Mesenchymal stem cell (in vitro differentiated cells and primary cell): ENCODE data around the gene OSBPL3.

Source experiments
- DNase-seq: peaks from one replicate; pipeline ENCODE4 v3.0.0-alpha.2; 2013
- H2AFZ ChIP-seq: one replicate; pipeline ENCODE4 v1.6.1; 2013; ENCODE audit warnings: low read depth, mild to moderate bottlenecking, control low read depth, inconsistent platforms, low read length, moderate library complexity
- H2AK5ac ChIP-seq: 2 replicates; pipeline ENCODE4 v1.6.1; 2013; ENCODE audit warnings: low read length, moderate library complexity, mild to moderate bottlenecking, inconsistent platforms; ENCODE audit not compliant: severe bottlenecking
- H2BK120ac ChIP-seq: one replicate; pipeline ENCODE4 v1.6.1; 2013; ENCODE audit warnings: low read depth, mild to moderate bottlenecking, inconsistent platforms, low read length, moderate library complexity
- H2BK12ac ChIP-seq, 2 experiments: one replicate each; pipeline ENCODE4 v1.6.1; 2013; ENCODE audit warnings: inconsistent platforms in 2 of 2, low read length in 2 of 2, mild to moderate bottlenecking in 2 of 2, moderate library complexity in 2 of 2, control low read depth in 1 of 2
- H2BK15ac ChIP-seq: one replicate; pipeline ENCODE4 v1.6.1; 2013; ENCODE audit warnings: mild to moderate bottlenecking, low read depth, inconsistent platforms; ENCODE audit not compliant: poor library complexity, severe bottlenecking
- H2BK5ac ChIP-seq: 2 replicates; pipeline ENCODE4 v1.6.1; 2013; ENCODE audit warnings: low read depth, mild to moderate bottlenecking, low read length, control low read depth, inconsistent platforms; ENCODE audit not compliant: poor library complexity, severe bottlenecking
- H3K14ac ChIP-seq, 2 experiments: one replicate each; pipeline ENCODE4 v1.6.1; 2013; ENCODE audit warnings: inconsistent platforms in 2 of 2, low read length in 2 of 2, control low read depth in 1 of 2, mild to moderate bottlenecking in 1 of 2, moderate library complexity in 1 of 2
- H3K18ac ChIP-seq, 2 experiments: one replicate each; pipeline ENCODE4 v1.6.1; 2013; ENCODE audit warnings: inconsistent platforms in 2 of 2, low read length in 2 of 2, control low read depth in 1 of 2, low read depth in 1 of 2, mild to moderate bottlenecking in 1 of 2
- H3K23ac ChIP-seq, 2 experiments: one replicate each; pipeline ENCODE4 v1.6.1; 2013; ENCODE audit warnings: inconsistent platforms in 2 of 2, low read length in 2 of 2, mild to moderate bottlenecking in 2 of 2, moderate library complexity in 2 of 2, control low read depth in 1 of 2
- H3K27ac ChIP-seq: 2 replicates; pipeline ENCODE4 v1.5.1; 2013; ENCODE audit warnings: mild to moderate bottlenecking, moderate library complexity, low read length, control low read depth, inconsistent platforms; ENCODE audit not compliant: poor library complexity, severe bottlenecking
- H3K27me3 ChIP-seq, 2 experiments: 2 replicates each; pipeline versions ENCODE4 v1.6.1 to v1.7.0; 2013; ENCODE audit warnings: low read length in 2 of 2, mild to moderate bottlenecking in 2 of 2, moderate library complexity in 2 of 2, control low read depth in 1 of 2, inconsistent platforms in 1 of 2; ENCODE audit not compliant: control insufficient read depth in 1 of 2, insufficient read depth in 1 of 2
- H3K36me3 ChIP-seq, 2 experiments: 2 replicates each; pipeline versions ENCODE4 v1.6.1 to v1.7.0; 2013; ENCODE audit warnings: low read length in 2 of 2, control low read depth in 1 of 2, inconsistent platforms in 1 of 2, low read depth in 1 of 2, mild to moderate bottlenecking in 1 of 2; ENCODE audit not compliant: insufficient read depth in 2 of 2, control insufficient read depth in 1 of 2
- H3K4ac ChIP-seq, 2 experiments: one replicate each; pipeline ENCODE4 v1.6.1; 2013; ENCODE audit warnings: inconsistent platforms in 2 of 2, low read length in 2 of 2, mild to moderate bottlenecking in 2 of 2, moderate library complexity in 2 of 2, control low read depth in 1 of 2, low read depth in 1 of 2
- H3K4me1 ChIP-seq: 2 replicates; pipeline ENCODE4 v1.6.1; 2013; ENCODE audit warnings: low read depth, low read length, control low read depth; ENCODE audit not compliant: control insufficient read depth, insufficient read depth
- H3K4me2 ChIP-seq: 2 replicates; pipeline ENCODE4 v1.6.1; 2013; ENCODE audit warnings: low read length, mild to moderate bottlenecking, inconsistent platforms; ENCODE audit not compliant: poor library complexity, severe bottlenecking
- H3K4me3 ChIP-seq, 2 experiments: 2 replicates each; pipeline versions ENCODE4 v1.5.1 to v1.7.0; 2013; ENCODE audit warnings: low read length in 2 of 2, mild to moderate bottlenecking in 2 of 2, control low read depth in 1 of 2, low read depth in 1 of 2; ENCODE audit not compliant: insufficient read depth in 1 of 2
- H3K79me1 ChIP-seq: replicated peaks from 2 replicates; pipeline ENCODE4 v1.6.1; 2013; ENCODE audit warnings: mild to moderate bottlenecking, control low read depth, low read length, inconsistent platforms; ENCODE audit not compliant: poor library complexity, severe bottlenecking
- H3K9ac ChIP-seq: 2 replicates; pipeline ENCODE4 v1.7.0; 2013; ENCODE audit warnings: mild to moderate bottlenecking, low read length, moderate library complexity
- H3K9me3 ChIP-seq: 2 replicates; pipeline ENCODE4 v1.7.0; 2013; ENCODE audit warnings: mild to moderate bottlenecking, low read length; ENCODE audit not compliant: control insufficient read depth
- H4K8ac ChIP-seq: one replicate; pipeline ENCODE4 v1.6.1; 2013; ENCODE audit warnings: inconsistent platforms, mild to moderate bottlenecking, low read length, moderate library complexity
- H4K91ac ChIP-seq: one replicate; pipeline ENCODE4 v1.6.1; 2013; ENCODE audit warnings: mild to moderate bottlenecking, low read length, inconsistent platforms
- WGBS: methylation state at CpG from one replicate; pipeline ENCODE4 v1.1.7; 2013; ENCODE audit warnings: mixed read lengths; 5-methylcytosine and 5-hydroxymethylcytosine counted together

OSBPL3 gene

GRCh38 chr7:24784277-24784676 lies 195.7 kb downstream of the OSBPL3 start:
- Histone ChIP-seq H3K18ac (no peak overlapping the region), H2BK15ac (no peak overlapping the region), H3K27me3 (no peaks in the 10 kb centered on the region), H3K4me3 (no peak overlapping the region), H3K27ac (no peak overlapping the region), H2BK5ac (no peak overlapping the region), H3K23ac (no peak overlapping the region), H3K4me2 (no peak overlapping the region), H4K8ac (no peak overlapping the region), H3K36me3 (peaks cover 0 to 23% of the 10 kb centered on the region in 2 experiments), H2BK120ac (no peak overlapping the region), H2AK5ac (no peak overlapping the region), H2BK12ac (no peak overlapping the region), H3K9ac (no peak overlapping the region), H2AFZ (no peak overlapping the region), H3K14ac (no peak overlapping the region), H3K9me3 (no peaks in the 10 kb centered on the region), H3K4me1 (peaks cover 5% of the 10 kb centered on the region), H3K79me1 (no peaks in the 10 kb centered on the region), H4K91ac (no peak overlapping the region), H3K4ac (no peak overlapping the region)
- no peak for DNase-seq
- WGBS: 99% methylated on average over 5 of the region's 5 CpGs

- no peak overlapping the region for H4K8ac ChIP-seq
- H3K18ac ChIP-seq: no peak overlapping the region
- H3K4me3 ChIP-seq: no peak overlapping the region
- H2AFZ ChIP-seq: no peak overlapping the region
- no peak overlapping the region for H3K23ac ChIP-seq
- H3K4me2 ChIP-seq: no peak overlapping the region
- no peak overlapping the region for H2BK12ac ChIP-seq
- 90% methylated on average over 2 of the region's 2 CpGs for WGBS
- H3K9ac ChIP-seq: no peak overlapping the region
- H3K14ac ChIP-seq: no peak overlapping the region
- H2BK120ac ChIP-seq: no peak overlapping the region
- no peaks in the 10 kb centered on the region for H3K9me3 ChIP-seq
- H2BK5ac ChIP-seq: no peak overlapping the region
- H3K27ac ChIP-seq: no peak overlapping the region
- H3K4ac ChIP-seq: no peak overlapping the region
- H2AK5ac ChIP-seq: no peak overlapping the region
- no peak overlapping the region for H2BK15ac ChIP-seq
- peaks cover 5% of the 10 kb centered on the region for H3K4me1 ChIP-seq
- no peaks in the 10 kb centered on the region for H3K79me1 ChIP-seq
- no peak overlapping the region for H4K91ac ChIP-seq
- DNase-seq: no peak
- no peaks in the 10 kb centered on the region for H3K27me3 ChIP-seq
- peaks cover 0 to 23% of the 10 kb centered on the region in 2 experiments for H3K36me3 ChIP-seq
Observed at GRCh38 chr7:24783698-24784097, 196.3 kb downstream of the OSBPL3 start.

- Histone ChIP-seq H3K79me1 (no peaks in the 10 kb centered on the region), H2BK120ac (no peak overlapping the region), H3K4me2 (no peak overlapping the region), H3K4me3 (no peak overlapping the region), H3K4ac (no peak overlapping the region), H3K27me3 (no peaks in the 10 kb centered on the region), H2AFZ (no peak overlapping the region), H2BK15ac (no peak overlapping the region), H4K91ac (no peak overlapping the region), H3K4me1 (no peaks in the 10 kb centered on the region), H3K9ac (no peak overlapping the region), H3K18ac (no peak overlapping the region), H2BK5ac (no peak overlapping the region), H3K9me3 (no peaks in the 10 kb centered on the region), H3K36me3 (peaks cover 0 to 23% of the 10 kb centered on the region in 2 experiments), H2AK5ac (no peak overlapping the region), H3K23ac (no peak overlapping the region), H3K14ac (no peak overlapping the region), H3K27ac (no peak overlapping the region), H4K8ac (no peak overlapping the region), H2BK12ac (no peak overlapping the region)
- no peak for DNase-seq
- 94% methylated on average over 3 of the region's 4 CpGs for WGBS
Observed at GRCh38 chr7:24781106-24781505, 198.9 kb downstream of the OSBPL3 start.

- Histone ChIP-seq H3K4me3 (peak overlapping the region in 1 of 2 experiments; percentile 30), H2BK5ac (no peak overlapping the region), H3K18ac (no peak overlapping the region), H2BK120ac (no peak overlapping the region), H3K36me3 (peaks cover 0 to 22% of the 10 kb centered on the region in 2 experiments), H2BK12ac (no peak overlapping the region), H3K9me3 (no peaks in the 10 kb centered on the region), H3K4me2 (no peak overlapping the region), H3K79me1 (no peaks in the 10 kb centered on the region), H3K27me3 (no peaks in the 10 kb centered on the region), H3K14ac (no peak overlapping the region), H4K91ac (no peak overlapping the region), H2AFZ (no peak overlapping the region), H2BK15ac (no peak overlapping the region), H2AK5ac (no peak overlapping the region), H3K9ac (peak overlapping the region; percentile 82), H3K23ac (no peak overlapping the region), H4K8ac (no peak overlapping the region), H3K27ac (no peak overlapping the region), H3K4me1 (peaks cover 3% of the 10 kb centered on the region), H3K4ac (no peak overlapping the region)
- WGBS: 99% methylated on average over 2 of the region's 2 CpGs
- DNase-seq: no peak
Observed at GRCh38 chr7:24779283-24779655, 200.7 kb downstream of the OSBPL3 start.
